GM12873 (cell line): ENCODE data around the gene POGZ.

Experiments used
- TF ChIP-seq, protein P1 (sequence below): IDR thresholded peaks from 2 replicates; pipeline ENCODE4 v1.5.1; 2012; ENCODE audit warnings: low read depth, mild to moderate bottlenecking, moderate library complexity, low read length, control low read depth; ENCODE audit not compliant: insufficient read depth; ENCODE audit errors: missing control alignments

POGZ gene

GRCh38 chr1:151457911-151458801 lies 1.1 kb downstream of the POGZ start:
- TF ChIP-seq, protein P1, sequence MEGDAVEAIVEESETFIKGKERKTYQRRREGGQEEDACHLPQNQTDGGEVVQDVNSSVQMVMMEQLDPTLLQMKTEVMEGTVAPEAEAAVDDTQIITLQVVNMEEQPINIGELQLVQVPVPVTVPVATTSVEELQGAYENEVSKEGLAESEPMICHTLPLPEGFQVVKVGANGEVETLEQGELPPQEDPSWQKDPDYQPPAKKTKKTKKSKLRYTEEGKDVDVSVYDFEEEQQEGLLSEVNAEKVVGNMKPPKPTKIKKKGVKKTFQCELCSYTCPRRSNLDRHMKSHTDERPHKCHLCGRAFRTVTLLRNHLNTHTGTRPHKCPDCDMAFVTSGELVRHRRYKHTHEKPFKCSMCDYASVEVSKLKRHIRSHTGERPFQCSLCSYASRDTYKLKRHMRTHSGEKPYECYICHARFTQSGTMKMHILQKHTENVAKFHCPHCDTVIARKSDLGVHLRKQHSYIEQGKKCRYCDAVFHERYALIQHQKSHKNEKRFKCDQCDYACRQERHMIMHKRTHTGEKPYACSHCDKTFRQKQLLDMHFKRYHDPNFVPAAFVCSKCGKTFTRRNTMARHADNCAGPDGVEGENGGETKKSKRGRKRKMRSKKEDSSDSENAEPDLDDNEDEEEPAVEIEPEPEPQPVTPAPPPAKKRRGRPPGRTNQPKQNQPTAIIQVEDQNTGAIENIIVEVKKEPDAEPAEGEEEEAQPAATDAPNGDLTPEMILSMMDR, result no peak

DNA sequence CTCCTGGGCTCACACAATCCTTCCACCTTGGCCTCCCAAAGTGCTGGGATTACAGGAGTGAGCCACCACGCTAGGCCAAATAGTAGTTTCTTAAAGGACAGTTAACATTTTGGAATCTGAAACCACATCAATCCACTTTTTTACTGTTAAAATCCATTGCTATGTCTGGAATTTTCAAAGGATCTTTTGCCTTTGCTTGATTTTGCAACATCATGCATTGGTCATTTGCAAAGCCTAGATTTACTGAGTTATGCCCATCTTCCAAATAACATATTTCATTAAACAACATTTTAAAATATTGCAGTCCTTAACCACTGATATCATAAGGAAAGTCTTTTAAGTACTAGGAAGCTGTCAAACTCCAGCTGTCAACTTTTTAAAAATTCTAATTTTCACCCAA lies 3.3 kb downstream of the POGZ start:
- TF ChIP-seq, protein P1, result no peak

GRCh38 chr1:151455231-151455630 lies 4.1 kb downstream of the POGZ start:
- TF ChIP-seq, protein P1, result no peak

DNA sequence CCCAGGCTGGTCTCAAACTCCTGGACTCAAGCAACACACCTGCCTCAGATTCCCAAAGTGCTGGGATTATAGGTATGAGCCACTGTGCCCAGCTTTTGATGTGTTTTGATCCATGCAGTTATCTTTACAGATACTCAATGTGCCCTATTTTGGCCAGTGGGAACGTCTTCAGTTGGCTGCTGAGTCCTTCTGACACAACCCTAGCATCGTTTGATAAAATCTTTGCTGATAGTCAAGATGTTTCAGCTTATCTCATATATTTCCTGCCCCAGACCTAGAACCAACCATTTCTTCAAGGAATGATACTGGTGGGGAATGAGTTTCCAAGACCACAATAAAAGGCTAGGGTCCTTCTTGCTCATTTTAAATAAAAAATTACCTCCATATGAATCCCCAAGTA lies 11.6 kb downstream of the POGZ start:
- TF ChIP-seq, protein P1, result no peak

DNA sequence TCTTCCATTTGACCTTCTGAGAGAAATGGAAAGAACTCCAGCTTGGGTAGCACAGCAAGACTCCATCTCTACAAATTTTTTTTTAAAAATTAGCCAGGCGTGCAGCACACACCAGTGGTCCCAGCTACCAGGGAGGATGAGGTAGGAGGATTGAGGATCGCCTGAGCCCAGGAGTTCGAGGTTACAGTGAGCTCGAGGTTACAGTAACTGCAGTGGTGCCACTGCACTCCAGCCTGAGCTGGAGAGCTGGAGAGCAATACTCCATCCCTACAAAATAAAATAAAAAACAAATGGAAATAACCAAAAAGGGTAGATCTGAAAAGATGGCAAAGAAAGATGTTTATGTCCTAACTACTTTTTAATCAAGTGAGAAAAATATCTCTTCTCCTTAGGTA lies 14.5 kb downstream of the POGZ start:
- TF ChIP-seq, protein P1, result no peak

GRCh38 chr1:151443846-151444782 lies 15.2 kb downstream of the POGZ start:
- TF ChIP-seq, protein P1, result peak; percentile 80

DNA sequence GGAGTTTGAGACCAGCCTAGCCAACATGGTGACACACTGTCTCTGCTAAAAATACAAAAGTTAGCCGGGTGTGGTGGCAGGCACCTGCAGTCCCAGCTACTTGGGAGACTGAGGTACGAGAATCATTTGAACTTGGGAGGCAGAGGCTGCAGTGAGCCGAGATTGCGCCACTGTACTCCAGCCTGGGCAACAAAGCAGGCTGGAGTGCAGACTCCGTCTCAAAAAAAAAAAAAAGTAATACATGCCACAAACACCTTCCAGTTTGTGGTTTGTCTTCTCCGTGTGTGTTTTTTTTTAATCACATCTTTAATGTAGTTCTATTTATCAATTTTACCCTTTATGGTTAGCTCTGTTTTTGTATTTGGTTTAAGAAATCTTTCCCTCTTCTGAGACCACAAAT lies 22.3 kb downstream of the POGZ start:
- TF ChIP-seq, protein P1, result no peak
